PC-3 (cell line): Measurements from ENCODE around the gene CBFA2T2. TPM values are rescaled to one million over a fixed set of nuclear protein-coding genes. Genes with fewer than 3 reads are reported as not detected.

Experiments used
- ATAC-seq: fragments of 200-7000 bp; cut with Tn5 transposase; 2 replicates; pipeline ENCODE4 v1.9.1; 2020; ENCODE audit warnings: mild to moderate bottlenecking, moderate library complexity
- BruUV-seq: library from RNA; stranded (reverse); fragments of 400-500 nt; replicated peaks from 2 replicates; lab custom pipeline; 2021; lab: Mats Ljungman, UMichigan
- CTCF ChIA-PET: fragments of 300-600 bp; sonication (Branson Sonifier 250); formaldehyde crosslinking; loops from one replicate; lab custom pipeline; 2022; ENCODE audit warnings: antibody characterized with exemption; lab: Charles Lee
- POLR2A ChIA-PET: fragments of 300-600 bp; sonication (Branson Sonifier 250); formaldehyde crosslinking; loops from one replicate; lab custom pipeline; 2022; ENCODE audit warnings: antibody characterized with exemption; ENCODE audit not compliant: unreplicated experiment; lab: Charles Lee
- DNase-seq: peaks from one replicate; pipeline ENCODE4 v3.0.0-alpha.2; 2015
- H2AFZ ChIP-seq: fragments of 300-600 bp; sonication (generic); 2 replicates; pipeline ENCODE4 v1.6.0; 2016; ENCODE audit warnings: antibody characterized with exemption, low read length
- H3F3A ChIP-seq: fragments of 300-600 bp; sonication (generic); one replicate; pipeline ENCODE4 v1.6.0; 2017; ENCODE audit warnings: antibody characterized with exemption, low read length, control low read depth, mild to moderate bottlenecking; ENCODE audit not compliant: unreplicated experiment
- H3K27ac ChIP-seq: fragments of 300-600 bp; sonication (generic); 2 replicates; pipeline ENCODE4 v1.5.1; 2016; ENCODE audit warnings: mild to moderate bottlenecking, low read length
- H3K27me3 ChIP-seq: fragments of 300-600 bp; sonication (generic); 2 replicates; pipeline ENCODE4 v1.6.1; 2016; ENCODE audit warnings: low read length, mixed read lengths
- H3K36me3 ChIP-seq: fragments of 300-600 bp; sonication (generic); 2 replicates; pipeline ENCODE4 v1.6.1; 2016; ENCODE audit warnings: low read depth, mixed run types, low read length, mixed read lengths
- H3K4me1 ChIP-seq: fragments of 300-600 bp; sonication (generic); 2 replicates; pipeline ENCODE4 v1.5.1; 2016; ENCODE audit warnings: low read length; ENCODE audit not compliant: insufficient read depth
- H3K4me2 ChIP-seq: fragments of 300-600 bp; sonication (generic); 2 replicates; pipeline ENCODE4 v1.6.0; 2016; ENCODE audit warnings: low read length
- H3K4me3 ChIP-seq: fragments of 300-600 bp; sonication (generic); 2 replicates; pipeline ENCODE4 v1.5.1; 2016; ENCODE audit warnings: mild to moderate bottlenecking, low read length, mixed read lengths
- H3K79me2 ChIP-seq: fragments of 300-600 bp; sonication (generic); 2 replicates; pipeline ENCODE4 v1.6.1; 2017; ENCODE audit warnings: low read length, mixed read lengths
- H3K9ac ChIP-seq: fragments of 300-600 bp; sonication (generic); 2 replicates; pipeline ENCODE4 v1.6.0; 2016; ENCODE audit warnings: mild to moderate bottlenecking, low read length
- H3K9me2 ChIP-seq: fragments of 300-600 bp; sonication (generic); replicated peaks from 2 replicates; pipeline ENCODE4 v1.6.1; 2016; ENCODE audit warnings: mixed run types, low read length, mixed read lengths
- H3K9me3 ChIP-seq: fragments of 300-600 bp; sonication (generic); 2 replicates; pipeline ENCODE4 v1.6.1; 2016; ENCODE audit warnings: low read length, mixed read lengths
- H4K20me1 ChIP-seq: fragments of 300-600 bp; sonication (generic); 2 replicates; pipeline ENCODE4 v1.6.1; 2016; ENCODE audit warnings: low read length, mixed read lengths
- EZH2 ChIP-seq: fragments of 300-600 bp; sonication (generic); IDR thresholded peaks from one replicate; pipeline ENCODE4 v1.6.1; 2017; ENCODE audit warnings: antibody characterized with exemption, mild to moderate bottlenecking, low read length; ENCODE audit not compliant: unreplicated experiment
- EZH2phosphoT487 ChIP-seq: fragments of 300-600 bp; sonication (generic); IDR thresholded peaks from 2 replicates; pipeline ENCODE4 v1.6.1; 2018; ENCODE audit warnings: mild to moderate bottlenecking, antibody characterized with exemption, low read length, borderline replicate concordance
- intact Hi-C: fragments of 100-400 bp; cut with micrococcal nuclease; formaldehyde crosslinking; loops from 2 replicates; pipeline ENCODE4 v1.9.0; 2023
- total RNA-seq: library from RNA; depleted of rRNA; stranded (reverse); fragments of >200 nt; gene quantifications from 2 replicates; pipeline ENCODE4 v1.2.3, GENCODE V29; 2014
- TF ChIP-seq, protein P1 (sequence below): fragments of 300-600 bp; sonication (generic); conservative IDR thresholded peaks from 2 replicates; pipeline ENCODE4 v1.5.1; 2017; ENCODE audit warnings: antibody characterized with exemption, low read depth, mild to moderate bottlenecking, low read length

CBFA2T2 gene
- total RNA-seq, 1 experiment from 2014 or later, result 9.7 TPM

DNA sequence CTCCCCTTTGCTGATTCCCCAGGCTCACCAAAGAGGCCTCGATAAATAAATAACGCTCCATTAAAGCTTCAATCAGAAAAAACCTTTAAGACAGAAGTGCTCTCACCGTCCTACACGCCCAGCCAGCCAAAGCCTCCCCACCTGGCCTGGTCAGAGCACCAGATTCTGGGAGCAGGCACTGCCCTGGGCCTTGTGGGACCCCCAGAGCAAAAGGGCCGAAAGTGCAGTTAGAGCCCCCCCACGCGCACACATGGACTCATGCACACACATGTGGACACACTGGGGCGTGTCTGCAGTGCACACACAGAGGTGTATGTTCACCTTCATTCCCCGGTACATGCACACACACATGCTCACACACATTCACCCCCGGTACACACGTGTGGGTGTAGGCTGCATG, 186.2 kb downstream of the CBFA2T2 start:
- POLR2A ChIA-PET, result no interaction called here
- Histone ChIP-seq H3K9me3 (no peaks in the 10 kb centered on the region), H3K4me1 (peaks cover 21% of the 10 kb centered on the region), H3K9me2 (no peaks in the 10 kb centered on the region), H3K4me2 (no peak overlapping the region), H3K36me3 (peaks cover 9% of the 10 kb centered on the region), H3K79me2 (peaks cover 29% of the 10 kb centered on the region), H3K27me3 (no peaks in the 10 kb centered on the region), H4K20me1 (peaks cover 3% of the 10 kb centered on the region; the same call in 1 of the 2 replicates), H2AFZ (no peak overlapping the region), H3K4me3 (no peak overlapping the region), H3F3A (peaks cover 5% of the 10 kb centered on the region), H3K27ac (no peak overlapping the region), H3K9ac (no peak overlapping the region)
- BruUV-seq, result no TSS peak
- no peak for TF ChIP-seq EZH2
- TF ChIP-seq, protein P1, sequence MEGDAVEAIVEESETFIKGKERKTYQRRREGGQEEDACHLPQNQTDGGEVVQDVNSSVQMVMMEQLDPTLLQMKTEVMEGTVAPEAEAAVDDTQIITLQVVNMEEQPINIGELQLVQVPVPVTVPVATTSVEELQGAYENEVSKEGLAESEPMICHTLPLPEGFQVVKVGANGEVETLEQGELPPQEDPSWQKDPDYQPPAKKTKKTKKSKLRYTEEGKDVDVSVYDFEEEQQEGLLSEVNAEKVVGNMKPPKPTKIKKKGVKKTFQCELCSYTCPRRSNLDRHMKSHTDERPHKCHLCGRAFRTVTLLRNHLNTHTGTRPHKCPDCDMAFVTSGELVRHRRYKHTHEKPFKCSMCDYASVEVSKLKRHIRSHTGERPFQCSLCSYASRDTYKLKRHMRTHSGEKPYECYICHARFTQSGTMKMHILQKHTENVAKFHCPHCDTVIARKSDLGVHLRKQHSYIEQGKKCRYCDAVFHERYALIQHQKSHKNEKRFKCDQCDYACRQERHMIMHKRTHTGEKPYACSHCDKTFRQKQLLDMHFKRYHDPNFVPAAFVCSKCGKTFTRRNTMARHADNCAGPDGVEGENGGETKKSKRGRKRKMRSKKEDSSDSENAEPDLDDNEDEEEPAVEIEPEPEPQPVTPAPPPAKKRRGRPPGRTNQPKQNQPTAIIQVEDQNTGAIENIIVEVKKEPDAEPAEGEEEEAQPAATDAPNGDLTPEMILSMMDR, result no peak
- TF ChIP-seq EZH2phosphoT487, result no peak
- DNase-seq, result no peak
- intact Hi-C loops, result no loop called here
- CTCF ChIA-PET, result no interaction called here
- ATAC-seq, result no peak

DNA sequence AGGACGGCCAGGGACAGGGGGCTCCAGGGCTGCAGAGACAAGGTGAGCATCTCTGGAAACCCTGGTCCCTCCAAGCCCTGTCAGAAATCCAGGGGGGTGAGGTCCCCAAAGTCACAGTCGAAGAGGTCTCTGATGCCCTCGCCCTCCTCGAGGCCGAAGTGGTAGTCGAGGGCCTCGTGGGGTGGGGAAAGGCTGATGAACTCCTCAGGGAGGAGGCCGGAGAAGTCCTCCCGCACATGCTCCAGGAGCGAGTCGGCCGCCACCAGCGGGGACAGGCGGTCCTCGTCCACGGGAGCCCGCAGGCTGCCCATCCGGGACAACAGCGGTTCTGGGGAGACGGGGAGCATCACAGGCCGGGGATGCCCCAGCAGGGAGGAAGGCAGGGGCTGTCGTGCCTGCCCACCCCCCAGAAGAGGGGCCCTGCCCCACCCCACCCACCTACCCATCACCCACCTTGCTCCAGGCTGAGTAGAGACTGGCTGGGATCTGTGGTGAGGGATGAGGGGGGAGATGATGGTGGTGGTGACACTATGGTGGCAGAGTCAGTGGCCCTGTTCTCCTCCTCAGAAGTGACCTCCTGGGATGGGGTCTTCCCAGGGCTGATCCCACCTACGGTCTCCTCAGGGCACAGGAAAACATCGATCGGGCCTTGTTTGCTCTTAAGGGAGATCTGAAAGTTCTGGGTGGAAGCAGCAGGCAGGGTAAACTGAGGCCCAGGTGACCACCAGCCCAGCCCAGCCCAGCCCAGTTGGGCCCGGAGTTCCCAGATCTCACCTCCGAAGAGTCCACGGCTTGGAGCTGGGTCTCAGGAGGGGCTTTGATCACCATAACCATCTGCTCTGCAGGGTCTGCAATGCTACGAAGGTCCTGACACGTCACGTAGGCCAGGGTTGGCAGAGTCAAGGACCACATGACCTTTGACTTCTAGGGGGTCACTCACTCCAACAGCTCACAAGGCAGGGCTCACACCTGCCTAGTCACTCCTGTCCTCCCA, 187.1 kb downstream of the CBFA2T2 start:
- no TSS peak for BruUV-seq
- no peaks in the 10 kb centered on the region for H3K27me3 ChIP-seq
- peaks cover 21% of the 10 kb centered on the region for H3K4me1 ChIP-seq
- no peaks in the 10 kb centered on the region for H3K9me2 ChIP-seq
- ChIA-PET CTCF (no interaction called here), POLR2A (no interaction called here)
- H4K20me1 ChIP-seq, result peaks cover 6% of the 10 kb centered on the region; the same call in 1 of the 2 replicates
- no peaks in the 10 kb centered on the region for H3K9me3 ChIP-seq
- no peak overlapping the region for H3K27ac ChIP-seq
- H3K79me2 ChIP-seq, result peaks cover 31% of the 10 kb centered on the region
- peaks cover 4% of the 10 kb centered on the region for H3K36me3 ChIP-seq
- H3K4me2 ChIP-seq, result no peak overlapping the region
- no peak overlapping the region for H3K9ac ChIP-seq
- peaks cover 5% of the 10 kb centered on the region for H3F3A ChIP-seq
- no peak for ATAC-seq
- no peak for TF ChIP-seq EZH2phosphoT487
- TF ChIP-seq EZH2, result no peak
- TF ChIP-seq, protein P1, result no peak
- no peak for DNase-seq
- intact Hi-C loops, result no loop called here
- no peak overlapping the region for H2AFZ ChIP-seq
- H3K4me3 ChIP-seq, result no peak overlapping the region
